Panc1 (cell line): ENCODE results near the gene SNX15. TPM values are rescaled to one million over a fixed set of nuclear protein-coding genes. Genes with fewer than 3 reads are reported as not detected.

Source experiments
- ATAC-seq: fragments of 200-7000 bp; cut with Tn5 transposase; 2 replicates; pipeline ENCODE4 v1.9.1; 2020; ENCODE audit warnings: mild to moderate bottlenecking, moderate library complexity
- BruUV-seq: library from RNA; stranded (reverse); fragments of 400-500 nt; replicated peaks from 2 replicates; lab custom pipeline; 2021; lab: Mats Ljungman, UMichigan
- CTCF ChIA-PET: fragments of 300-600 bp; sonication (Branson Sonifier 250); formaldehyde crosslinking; loops from one replicate; lab custom pipeline; 2022; ENCODE audit warnings: antibody characterized with exemption; lab: Charles Lee
- POLR2A ChIA-PET: fragments of 300-600 bp; sonication (Branson Sonifier 250); formaldehyde crosslinking; loops from one replicate; lab custom pipeline; 2022; ENCODE audit warnings: antibody characterized with exemption; lab: Charles Lee
- DNase-seq: peaks from one replicate; pipeline ENCODE4 v3.0.0-alpha.2; 2010; ENCODE audit warnings: low read depth, low spot score
- H3K27ac ChIP-seq: 2 replicates; pipeline ENCODE4 v1.5.1; 2011; ENCODE audit warnings: mild to moderate bottlenecking, low read length, inconsistent platforms
- H3K27me3 ChIP-seq: fragments of 200-500 bp; sonication (Bioruptor generic); 2 replicates; pipeline ENCODE4 v1.6.0; 2014; ENCODE audit warnings: low read length, inconsistent platforms; ENCODE audit not compliant: control insufficient read depth, insufficient read depth
- H3K36me3 ChIP-seq: fragments of 200-500 bp; sonication (Bioruptor generic); 2 replicates; pipeline ENCODE4 v1.5.1; 2014; ENCODE audit warnings: inconsistent platforms, mild to moderate bottlenecking, low read length, moderate library complexity; ENCODE audit not compliant: control insufficient read depth, insufficient read depth
- H3K4me1 ChIP-seq: 2 replicates; pipeline ENCODE4 v1.5.1; 2011; ENCODE audit warnings: inconsistent platforms, mild to moderate bottlenecking, low read length, moderate library complexity; ENCODE audit not compliant: control insufficient read depth, insufficient read depth
- H3K4me3 ChIP-seq, 2 experiments: 2 replicates each; pipeline ENCODE4 v1.5.1; 2011 to 2012; ENCODE audit warnings: low read depth in 2 of 2, low read length in 2 of 2, mild to moderate bottlenecking in 2 of 2, inconsistent platforms in 1 of 2, moderate library complexity in 1 of 2
- H3K9me3 ChIP-seq: fragments of 200-500 bp; sonication (Bioruptor generic); 2 replicates; pipeline ENCODE4 v1.5.1; 2014; ENCODE audit warnings: low read depth, mild to moderate bottlenecking, inconsistent platforms, low read length, moderate library complexity; ENCODE audit not compliant: control insufficient read depth, insufficient read depth
- CTCF ChIP-seq: fragments of 450-650 bp; IDR thresholded peaks from 2 replicates; pipeline ENCODE4 v1.5.1; 2017; ENCODE audit warnings: mild to moderate bottlenecking
- POLR2AphosphoS5 ChIP-seq: IDR thresholded peaks from 2 replicates; pipeline ENCODE4 v1.6.1; 2012; ENCODE audit warnings: mild to moderate bottlenecking, low read depth, low read length, moderate library complexity
- REST ChIP-seq, 2 experiments: IDR thresholded peaks; 2 replicates each; pipeline ENCODE4 v1.6.1; 2011 to 2012; ENCODE audit warnings: low read depth in 2 of 2, control low read depth in 1 of 2, low read length in 1 of 2, mild to moderate bottlenecking in 1 of 2, moderate library complexity in 1 of 2; ENCODE audit not compliant: insufficient read depth in 1 of 2
- SIN3A ChIP-seq: IDR thresholded peaks from 2 replicates; pipeline ENCODE4 v1.6.1; 2012; ENCODE audit warnings: low read depth, mild to moderate bottlenecking, low read length, moderate library complexity, borderline replicate concordance; ENCODE audit not compliant: insufficient read depth
- TCF7L2 ChIP-seq: IDR thresholded peaks from 2 replicates; pipeline ENCODE4 v1.6.1; 2011; ENCODE audit warnings: mild to moderate bottlenecking, low read depth, low read length, inconsistent platforms
- in situ Hi-C: cut with HindIII; loops from 2 replicates; pipeline ENCODE4 v1.10.0; 2016; ENCODE audit warnings: low sequenced_read_pairs, low pct_unique_long_range_greater_than_20kb
- intact Hi-C: fragments of 100-400 bp; cut with micrococcal nuclease; formaldehyde crosslinking; loops from one replicate; pipeline ENCODE4 v1.10.0; 2022; ENCODE audit not compliant: unreplicated experiment
- total RNA-seq: library from RNA; stranded (reverse); gene quantifications from one replicate; pipeline ENCODE4 v1.2.1, GENCODE V29; 2021; ENCODE audit not compliant: unreplicated experiment

SNX15 gene
- total RNA-seq, 1 experiment from 2014 or later, result 51.5 TPM

DNA sequence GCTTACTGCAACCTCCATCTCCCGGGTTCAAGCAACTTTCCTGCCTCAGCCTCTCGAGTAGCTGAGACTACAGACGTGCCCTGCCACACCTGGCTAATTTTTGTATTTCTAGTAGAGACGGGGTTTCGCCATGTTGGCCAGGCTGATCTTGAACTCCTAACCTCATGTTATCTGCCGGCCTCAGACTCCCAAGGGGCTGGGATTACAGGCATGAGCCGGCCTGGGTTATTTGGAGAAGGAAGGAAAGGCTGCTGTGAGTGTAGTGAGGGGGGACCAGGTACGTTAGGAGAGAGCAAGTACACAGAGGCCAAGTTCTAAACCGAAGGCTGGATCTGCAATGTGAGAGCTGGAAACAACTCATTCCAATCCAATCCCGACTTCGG, 30.9 kb upstream of the SNX15 start:
- DNase-seq (no peak), ATAC-seq (peak; percentile 40; the same call in 1 of the 2 replicates)
- TF ChIP-seq POLR2AphosphoS5, result no peak
- no peak for TF ChIP-seq REST (IDR thresholded peaks at IDR 0.05; ENCODE audit: insufficient read depth in 1 of 2, low read depth in 2 of 2, low read length in 1 of 2)
- no peak for TF ChIP-seq CTCF
- TF ChIP-seq SIN3A, result no peak
- no peak for TF ChIP-seq TCF7L2
- no peaks in the 10 kb centered on the region for H3K36me3 ChIP-seq
- peak overlapping the region; percentile 17 to 60 for H3K4me3 ChIP-seq
- no peaks in the 10 kb centered on the region for H3K27me3 ChIP-seq
- H3K27ac ChIP-seq, result peak overlapping the region; percentile 79
- BruUV-seq, result no TSS peak
- H3K4me1 ChIP-seq, result peaks cover 4% of the 10 kb centered on the region; the same call in 1 of the 2 replicates
- in situ Hi-C loops (no loop called here), intact Hi-C loops (loop anchor here (5.0 kb wide), 1 partner anchor 149 kb away; no protein-coding TSS in a partner anchor)
- ChIA-PET POLR2A (interaction anchor here (1.0 kb wide), 1 partner anchor 19 kb away, joined by 3 read pairs; no protein-coding TSS in a partner anchor), CTCF (interaction anchor here (0.6 to 1.4 kb wide), 6 partner anchors 18 to 149 kb away, joined by 3 to 10 read pairs (median 4); partner anchors contain the start of gene ARL2)
- H3K9me3 ChIP-seq, result no peaks in the 10 kb centered on the region

DNA sequence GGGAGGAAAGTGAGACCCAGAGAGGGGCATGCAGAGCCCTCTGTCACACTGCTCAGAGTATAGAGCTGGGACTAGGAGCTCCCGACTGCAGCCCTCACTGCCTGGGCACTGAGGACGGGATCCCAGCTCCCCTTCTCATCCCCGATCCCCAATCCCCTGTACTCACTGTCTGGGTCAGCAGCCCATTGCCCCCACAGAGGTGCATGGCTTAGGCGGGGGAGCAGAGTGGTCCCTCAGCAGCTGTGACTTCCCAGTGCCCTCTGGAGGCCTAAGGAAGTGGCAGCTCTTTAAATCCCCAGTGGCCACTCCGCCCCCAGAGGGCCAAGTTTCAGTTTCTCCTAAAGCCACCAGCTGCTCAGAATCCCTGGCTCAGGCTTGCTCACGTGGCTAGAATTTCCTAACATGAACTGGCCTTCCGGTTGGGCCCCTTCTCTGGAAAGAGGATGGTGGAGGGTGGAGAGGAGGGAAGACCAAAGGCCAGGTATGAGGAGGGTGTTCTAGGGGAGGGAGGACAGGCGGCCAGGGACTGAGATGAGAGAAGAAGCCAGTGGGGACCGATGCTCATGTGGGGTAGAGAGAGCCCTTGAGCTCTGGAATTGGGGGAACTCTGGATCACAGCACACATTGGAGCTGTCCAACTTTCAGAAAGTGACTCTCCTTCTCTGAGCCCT, 30.4 kb upstream of the SNX15 start, which contains the start of gene BATF2:
Gene BATF2 (minus strand): TSS at position 262 of the 671 bp plus-strand sequence. CDS start 57 bp downstream, at position 205.
- Histone ChIP-seq H3K27me3 (no peaks in the 10 kb centered on the region), H3K27ac (peak within 1 kb of the TSS; percentile 79), H3K9me3 (no peaks in the 10 kb centered on the region), H3K36me3 (no peaks in the 10 kb centered on the region), H3K4me3 (peak within 1 kb of the TSS; percentile 17 to 60), H3K4me1 (peaks cover 4% of the 10 kb centered on the region; the same call in 1 of the 2 replicates)
- CTCF ChIA-PET, result interaction anchor here (0.5 to 1.4 kb wide), 11 partner anchors 14 to 151 kb away, joined by 3 to 10 read pairs (median 4); partner anchors contain the start of gene ARL2
- intact Hi-C loops, result loop anchor here (5.0 kb wide), 1 partner anchor 150 kb away; no protein-coding TSS in a partner anchor
- TF ChIP-seq REST (IDR thresholded peaks at IDR 0.05; ENCODE audit: insufficient read depth in 1 of 2, low read depth in 2 of 2, low read length in 1 of 2) (peak; percentile 16 to 65; a peak in 1 of 4 replicates), POLR2AphosphoS5 (no peak), SIN3A (peak; percentile 75), TCF7L2 (no peak), CTCF (peak; percentile 90; the same call in 1 of the 2 replicates)
- in situ Hi-C loops, result no loop called here
- no peak for DNase-seq
- peak; percentile 96 for ATAC-seq
- POLR2A ChIA-PET, result interaction anchor here (1.0 kb wide), 1 partner anchor 18 kb away, joined by 3 read pairs; no protein-coding TSS in a partner anchor
- no TSS peak for BruUV-seq
